ENCODE measurements around the gene PSMG3. TPM values are rescaled to one million over a fixed set of nuclear protein-coding genes. Genes with fewer than 3 reads are reported as not detected.

PSMG3 gene
- total and polyA plus RNA-seq, 2 of the 8 experiments (the other 6 are each of a cell fraction or from before 2014, with no cell fraction given) = 30.2 to 62.0 TPM

GRCh38 chr7:1543826-1544177 is 26.0 kb downstream of the PSMG3 start:
- CTCF ChIA-PET (ENCODE audit: partially characterized antibody) = interaction anchor here (0.9 to 3.7 kb wide), 6 partner anchors 12 to 69 kb away, joined by 3 to 15 read pairs (median 4); partner anchors contain the start of gene TMEM184A
- no peak overlapping the region for H2BK12ac ChIP-seq (ENCODE audit: low read depth, low read length)
- no peaks in the 10 kb centered on the region for H3K4me1 ChIP-seq (replicated peaks in 1 of 4; ENCODE audit: control insufficient read depth in 3 of 4, insufficient read depth in 4 of 4, low read length in 3 of 4)
- H2BK5ac ChIP-seq (ENCODE audit: low read depth, low read length) = no peak overlapping the region
- H3K27me3 ChIP-seq (replicated peaks in 1 of 4; ENCODE audit: control insufficient read depth in 3 of 4, extremely low read depth in 1 of 4, insufficient read depth in 3 of 4, low read length in 3 of 4) = no peaks in the 10 kb centered on the region
- no peak overlapping the region for H3K9ac ChIP-seq (replicated peaks in 1 of 4; ENCODE audit: extremely low read depth in 1 of 4, low read depth in 3 of 4, low read length in 3 of 4)
- no peak overlapping the region for H4K91ac ChIP-seq (replicated peaks; ENCODE audit: insufficient read length, low read length)
- H4K8ac ChIP-seq (ENCODE audit: extremely low read depth, insufficient read depth, low read length) = no peak overlapping the region
- H3K23me2 ChIP-seq (ENCODE audit: low read depth, low read length) = no peaks in the 10 kb centered on the region
- no peak overlapping the region for H2BK15ac ChIP-seq (ENCODE audit: low read length)
- H3K4ac ChIP-seq (replicated peaks; ENCODE audit: insufficient read length, low read depth, low read length) = no peak overlapping the region
- H3K4me2 ChIP-seq (ENCODE audit: insufficient read depth in 1 of 2, low read depth in 2 of 2, low read length in 2 of 2) = no peak overlapping the region
- FAIRE-seq (no peak), DNase-seq (ENCODE audit: low read depth in 1 of 2, low spot score in 2 of 2) (no peak)
- H2BK120ac ChIP-seq (replicated peaks; ENCODE audit: low read depth, low read length) = no peak overlapping the region
- H3K56ac ChIP-seq (replicated peaks; ENCODE audit: insufficient read length, low read depth, low read length) = no peak overlapping the region
- H3K9me3 ChIP-seq (ENCODE audit: insufficient read depth in 2 of 2, low read depth in 1 of 2, low read length in 1 of 2) = no peaks in the 10 kb centered on the region
- no peak overlapping the region for H2BK20ac ChIP-seq (ENCODE audit: low read length)
- no peak overlapping the region for H3K4me3 ChIP-seq (ENCODE audit: extremely low read depth in 1 of 4, insufficient read depth in 2 of 4, low read depth in 3 of 4, low read length in 4 of 4)
- H3K23ac ChIP-seq (ENCODE audit: insufficient read length) = no peak overlapping the region
- H3K79me2 ChIP-seq (ENCODE audit: control insufficient read depth in 1 of 2, insufficient read depth in 2 of 2, low read length in 2 of 2) = peaks cover 0 to 4% of the 10 kb centered on the region in 2 experiments; a peak in 2 of 4 replicates
- H3K18ac ChIP-seq (ENCODE audit: extremely low read depth, low read length) = no peak overlapping the region
- WGBS, 2 experiments (ENCODE audit: extremely low coverage in 1 of 2, insufficient coverage in 1 of 2, insufficient read length in 1 of 2, insufficient replicate concordance in 2 of 2, low coverage in 1 of 2, low lambda C conversion rate in 2 of 2, missing lambda C conversion rate in 1 of 2) = 92% methylated on average over 5 of the region's 6 CpGs; no CpG with 5 or more reads in 1 of the 2 experiments
- no peaks in the 10 kb centered on the region; the same call in 1 of the 2 replicates for H3K79me1 ChIP-seq (ENCODE audit: low read depth, low read length)
- H3K36me3 ChIP-seq (ENCODE audit: control insufficient read depth in 2 of 4, insufficient read depth in 4 of 4, low read length in 3 of 4) = peaks cover 0 to 17% (median 0%) of the 10 kb centered on the region in 4 experiments; a peak in 4 of 8 replicates
- POLR2A ChIA-PET (ENCODE audit: partially characterized antibody) = interaction anchor here (0.6 to 4.9 kb wide), 4 partner anchors 10 to 38 kb away, joined by 3 to 26 read pairs (median 4); no protein-coding TSS in a partner anchor
- H2AFZ ChIP-seq (ENCODE audit: low read length) = no peak overlapping the region
- H4K5ac ChIP-seq (ENCODE audit: insufficient read length, low read depth, low read length) = no peak overlapping the region
- H2AK5ac ChIP-seq (ENCODE audit: low read depth, low read length) = no peak overlapping the region
- H4K20me1 ChIP-seq (replicated peaks in 1 of 2; ENCODE audit: control insufficient read depth in 1 of 2, insufficient read depth in 2 of 2, low read length in 2 of 2) = peaks cover 0 to 8% of the 10 kb centered on the region in 2 experiments
- H3K27ac ChIP-seq (ENCODE audit: low read depth, low read length) = no peak overlapping the region
- no peak overlapping the region for H3K14ac ChIP-seq (ENCODE audit: insufficient read length)
- TF ChIP-seq CBX5 (IDR thresholded peaks at IDR 0.05; ENCODE audit: low read depth, low read length) (no peak), CTBP2 (IDR thresholded peaks at IDR 0.05; ENCODE audit: borderline replicate concordance, insufficient read depth, insufficient read length, low read length) (no peak), CREB1 (IDR thresholded peaks at IDR 0.05) (no peak), SRF (IDR thresholded peaks at IDR 0.05; ENCODE audit: low read depth, low read length) (no peak), HDAC2 (IDR thresholded peaks at IDR 0.05; ENCODE audit: borderline replicate concordance in 1 of 2, low read depth in 2 of 2, low read length in 2 of 2) (no peak), TEAD4 (IDR thresholded peaks at IDR 0.05; ENCODE audit: low read depth, low read length) (no peak), NANOG (IDR thresholded peaks at IDR 0.05; ENCODE audit: insufficient read depth, low read depth, low read length, poor library complexity, severe bottlenecking) (no peak), KDM5A (IDR thresholded peaks at IDR 0.05; ENCODE audit: low read length) (no peak), BCL11A (IDR thresholded peaks at IDR 0.05; ENCODE audit: low read depth in 2 of 2, low read length in 2 of 2) (no peak), RXRA (IDR thresholded peaks at IDR 0.05; ENCODE audit: insufficient read depth, low read depth, low read length) (no peak), CHD1 (IDR thresholded peaks at IDR 0.05; ENCODE audit: low read depth, low read length) (no peak), USF2 (IDR thresholded peaks at IDR 0.05; ENCODE audit: low read length) (no peak), KDM4A (IDR thresholded peaks at IDR 0.05; ENCODE audit: low read depth, low read length, severe bottlenecking) (no peak)
